GM12873 (cell line): Measurements from ENCODE around the gene TRPM7.

Experiments used
- TF ChIP-seq, protein P1 (sequence below): IDR thresholded peaks from 2 replicates; pipeline ENCODE4 v1.5.1; 2012; ENCODE audit warnings: low read depth, mild to moderate bottlenecking, moderate library complexity, low read length, control low read depth; ENCODE audit not compliant: insufficient read depth; ENCODE audit errors: missing control alignments

Gene TRPM7

DNA sequence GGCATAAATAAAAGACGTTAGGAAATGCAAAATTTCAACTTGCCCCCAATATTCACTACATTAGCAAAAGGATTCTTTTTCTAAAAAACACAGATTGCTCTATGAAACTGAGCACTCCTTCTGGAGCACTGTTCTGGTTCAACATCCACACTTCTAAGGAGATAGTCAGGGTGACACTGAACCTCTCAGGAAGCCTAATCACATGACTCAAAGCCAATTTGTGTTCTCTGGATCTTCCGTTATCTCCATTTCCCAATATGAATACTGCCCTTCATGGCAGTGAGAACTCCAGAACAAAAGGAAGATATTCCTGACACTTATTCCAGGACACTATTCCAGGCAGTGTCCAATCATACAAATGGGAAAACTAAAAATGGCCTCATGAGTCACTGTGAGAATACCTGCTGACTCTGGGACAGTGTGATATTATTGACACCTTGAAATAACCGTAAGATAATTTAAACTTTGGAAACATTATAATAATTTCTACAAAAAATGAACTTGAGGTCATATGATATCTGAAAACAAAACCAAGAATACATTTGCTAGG, 21.4 kb upstream of the TRPM7 start:
- TF ChIP-seq, protein P1, sequence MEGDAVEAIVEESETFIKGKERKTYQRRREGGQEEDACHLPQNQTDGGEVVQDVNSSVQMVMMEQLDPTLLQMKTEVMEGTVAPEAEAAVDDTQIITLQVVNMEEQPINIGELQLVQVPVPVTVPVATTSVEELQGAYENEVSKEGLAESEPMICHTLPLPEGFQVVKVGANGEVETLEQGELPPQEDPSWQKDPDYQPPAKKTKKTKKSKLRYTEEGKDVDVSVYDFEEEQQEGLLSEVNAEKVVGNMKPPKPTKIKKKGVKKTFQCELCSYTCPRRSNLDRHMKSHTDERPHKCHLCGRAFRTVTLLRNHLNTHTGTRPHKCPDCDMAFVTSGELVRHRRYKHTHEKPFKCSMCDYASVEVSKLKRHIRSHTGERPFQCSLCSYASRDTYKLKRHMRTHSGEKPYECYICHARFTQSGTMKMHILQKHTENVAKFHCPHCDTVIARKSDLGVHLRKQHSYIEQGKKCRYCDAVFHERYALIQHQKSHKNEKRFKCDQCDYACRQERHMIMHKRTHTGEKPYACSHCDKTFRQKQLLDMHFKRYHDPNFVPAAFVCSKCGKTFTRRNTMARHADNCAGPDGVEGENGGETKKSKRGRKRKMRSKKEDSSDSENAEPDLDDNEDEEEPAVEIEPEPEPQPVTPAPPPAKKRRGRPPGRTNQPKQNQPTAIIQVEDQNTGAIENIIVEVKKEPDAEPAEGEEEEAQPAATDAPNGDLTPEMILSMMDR: no peak

DNA sequence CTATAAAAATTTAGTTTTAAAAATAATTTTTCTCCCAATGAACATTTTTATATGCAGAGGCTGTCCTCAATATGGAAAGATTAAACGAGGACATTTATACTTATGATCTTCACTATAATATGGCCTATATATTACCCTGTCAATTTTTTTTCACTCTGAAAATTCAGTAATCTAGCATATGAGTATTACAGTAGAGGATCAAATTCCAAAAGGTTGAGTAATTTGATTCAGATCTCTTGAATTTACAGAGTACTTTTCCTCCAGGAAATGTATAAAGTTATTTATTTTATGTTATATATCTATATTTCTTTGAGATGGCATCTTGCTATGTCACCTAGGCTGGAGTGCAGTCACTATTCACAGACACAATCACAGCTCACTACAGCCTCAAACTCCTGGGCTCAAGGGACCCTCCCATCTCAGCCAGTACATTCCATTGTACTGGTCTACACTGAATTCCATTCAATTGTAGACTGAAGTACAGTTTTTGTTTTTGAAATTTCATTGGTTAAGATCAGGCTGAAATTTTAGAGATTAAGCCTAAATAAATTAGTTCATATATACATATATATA, 16.3 kb upstream of the TRPM7 start:
- TF ChIP-seq, protein P1: no peak

DNA sequence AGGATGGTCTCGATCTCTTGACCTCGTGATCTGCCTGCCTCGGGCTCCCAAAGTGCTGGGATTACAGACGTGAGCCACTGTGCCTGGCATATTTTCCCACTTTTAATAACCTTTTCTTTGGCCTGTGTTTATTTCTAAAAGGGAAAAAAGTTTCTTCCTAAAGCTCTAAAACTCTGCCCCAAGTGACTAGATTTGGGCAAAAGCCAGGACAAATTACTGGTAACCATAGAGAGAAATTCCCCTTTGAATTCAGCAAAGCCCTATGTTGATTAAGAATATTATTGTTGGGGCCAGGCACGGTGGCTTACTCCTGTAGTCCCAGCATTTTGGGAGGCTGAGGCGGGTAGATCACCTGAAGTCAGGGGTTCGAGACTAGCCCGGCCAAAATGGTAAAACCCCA, 11.5 kb upstream of the TRPM7 start:
- TF ChIP-seq, protein P1: no peak

DNA sequence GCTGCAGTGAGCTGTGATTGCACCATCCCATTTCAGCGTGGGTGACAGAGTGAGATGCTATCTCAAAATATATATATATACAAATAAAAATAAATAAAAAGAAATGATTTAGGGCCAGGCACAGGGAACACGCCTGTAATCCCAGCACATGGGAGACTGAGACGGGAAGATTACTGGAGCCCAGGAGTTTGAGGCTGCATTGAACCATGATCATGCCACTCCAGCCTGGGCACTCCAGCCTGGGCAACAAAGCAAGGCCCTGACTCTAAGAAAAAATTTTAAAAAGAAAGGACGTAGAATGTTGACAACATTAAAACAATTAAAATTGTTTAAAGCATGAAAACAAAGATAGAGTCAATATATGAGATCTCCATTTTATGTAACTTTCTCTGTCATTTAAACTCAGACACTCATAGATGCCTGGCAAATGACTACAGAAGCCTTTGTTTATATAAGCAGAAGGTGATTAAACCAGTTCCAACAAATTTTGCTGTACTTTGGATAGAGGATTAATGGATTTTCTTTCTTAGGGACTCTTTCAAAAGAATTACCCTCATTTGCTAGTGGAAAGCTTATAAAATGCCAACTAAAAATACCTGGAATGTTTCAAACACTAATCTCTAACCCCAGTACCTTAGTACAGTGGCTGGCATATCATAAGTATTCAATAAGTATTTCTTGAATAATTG, 10.7 kb upstream of the TRPM7 start:
- TF ChIP-seq, protein P1: no peak

DNA sequence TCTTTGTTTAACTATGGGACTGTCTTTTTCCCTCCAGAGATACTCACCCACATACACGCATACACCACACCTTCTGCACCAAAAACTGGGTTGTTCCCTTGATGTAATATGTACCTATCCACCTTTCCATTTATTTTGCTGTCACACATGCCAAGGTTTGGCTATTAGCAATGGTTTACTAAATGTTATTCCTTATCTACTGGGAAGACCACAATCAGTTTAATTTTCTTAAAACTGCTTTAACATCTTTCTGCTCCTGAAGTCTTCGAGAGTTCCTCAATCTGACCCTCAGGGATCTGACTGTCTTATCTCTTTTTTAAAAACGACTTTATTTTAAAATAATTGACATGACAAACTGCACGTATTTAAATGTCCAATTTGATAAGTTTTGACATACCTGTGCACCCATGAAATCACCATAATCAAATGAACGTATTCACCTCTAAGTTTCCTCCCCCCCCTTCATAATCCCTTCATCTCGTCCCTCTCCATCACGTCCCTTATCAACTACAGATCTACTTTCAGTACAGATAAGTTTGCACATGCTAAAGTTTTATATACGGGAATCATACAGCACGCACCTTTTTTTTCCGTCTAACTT, 805 bp upstream of the TRPM7 start:
- TF ChIP-seq, protein P1: no peak

DNA sequence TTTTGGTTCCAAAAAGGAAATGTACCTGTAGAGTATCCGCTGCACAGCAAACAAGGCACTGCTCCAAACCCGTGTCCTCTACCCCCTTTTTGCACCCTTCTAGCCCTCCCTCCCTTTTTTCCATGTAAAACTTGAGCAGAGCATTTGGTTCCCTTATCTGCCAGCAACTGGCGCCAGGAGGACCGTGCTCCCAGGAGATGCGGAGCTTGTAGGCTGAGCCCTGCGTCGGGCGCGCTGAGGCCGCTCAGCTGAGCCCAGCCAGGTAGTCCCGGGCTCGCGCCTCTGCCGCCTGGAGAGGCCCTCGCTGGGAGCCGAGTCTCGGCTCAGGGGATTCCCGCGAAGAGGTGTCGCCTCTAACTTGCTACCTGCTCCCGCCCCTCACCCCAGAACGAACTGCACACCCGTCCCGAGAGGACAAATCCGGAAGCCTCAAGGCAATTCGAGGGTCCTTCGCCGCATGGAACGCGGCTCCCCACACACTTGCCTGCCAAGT, 575 bp downstream of the TRPM7 start:
- TF ChIP-seq, protein P1: no peak
